Activated naive CD4-positive, alpha-beta T cell treated with anti-CD3 and anti-CD28 coated beads for 36 hours (primary cell): ENCODE results near the gene FSTL1. TPM values are rescaled to one million over a fixed set of nuclear protein-coding genes. Genes with fewer than 3 reads are reported as not detected.

ENCODE experiments used
- CTCF ChIA-PET: fragments of 350-600 bp; sonication (Branson Sonifier 250); formaldehyde crosslinking; loops from one replicate; lab custom pipeline; 2021; ENCODE audit warnings: antibody characterized with exemption; lab: Charles Lee
- DNase-seq: peaks from one replicate; pipeline ENCODE4 v3.0.0-alpha.2; 2020
- H3K27ac Mint-ChIP-seq: one replicate; pipeline ENCODE4 v1.8.0; 2021; ENCODE audit warnings: mild to moderate bottlenecking, mixed read lengths
- H3K27me3 Mint-ChIP-seq: one replicate; pipeline ENCODE4 v1.8.0; 2021; ENCODE audit warnings: low read depth, mixed read lengths
- H3K36me3 Mint-ChIP-seq: one replicate; pipeline ENCODE4 v1.8.0; 2021; ENCODE audit warnings: low read depth, mixed read lengths
- H3K4me1 Mint-ChIP-seq: one replicate; pipeline ENCODE4 v1.8.0; 2021; ENCODE audit warnings: low read depth, mixed read lengths
- H3K4me3 Mint-ChIP-seq: one replicate; pipeline ENCODE4 v1.8.0; 2021; ENCODE audit warnings: mild to moderate bottlenecking, moderate library complexity, mixed read lengths
- H3K9me3 Mint-ChIP-seq: one replicate; pipeline ENCODE4 v1.8.0; 2021; ENCODE audit warnings: mixed read lengths
- intact Hi-C: fragments of 100-400 bp; cut with micrococcal nuclease; formaldehyde crosslinking; loops from one replicate; pipeline ENCODE4 v1.15.1; 2023
- total RNA-seq, 2 experiments: library from RNA; stranded (reverse); gene quantifications; one replicate each; pipeline ENCODE4 v1.2.3, GENCODE V29; 2021

The FSTL1 gene
- total RNA-seq, 2 experiments from 2014 or later, result 0.40 TPM; not detected in 1

DNA sequence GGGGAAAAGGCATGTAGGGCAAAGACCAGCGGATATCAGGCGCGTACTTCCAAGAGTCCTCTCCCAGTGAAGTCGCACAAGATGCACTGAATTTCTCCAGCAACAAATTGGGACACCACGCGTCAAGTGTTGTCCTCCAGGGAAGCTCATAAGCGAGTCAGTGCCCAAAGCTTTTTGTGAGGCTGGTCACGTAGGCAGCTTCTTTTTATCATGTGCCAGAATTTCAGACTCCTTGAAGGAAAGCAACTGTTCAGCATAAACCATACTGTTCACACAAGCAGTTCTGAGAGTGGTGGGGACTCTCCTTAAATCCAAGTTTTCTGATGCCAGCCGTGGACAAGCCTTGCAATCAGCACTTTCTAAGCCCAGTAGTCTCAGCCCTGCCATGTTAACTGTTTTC is 10.1 kb upstream of the FSTL1 start:
- Mint-ChIP-seq H3K27ac (no peak overlapping the region), H3K27me3 (peaks cover 12% of the 10 kb centered on the region), H3K36me3 (no peaks in the 10 kb centered on the region), H3K4me1 (no peaks in the 10 kb centered on the region), H3K4me3 (no peak overlapping the region), H3K9me3 (no peaks in the 10 kb centered on the region)
- no peak for DNase-seq
- intact Hi-C loops, result no loop called here
- CTCF ChIA-PET, result no interaction called here

DNA sequence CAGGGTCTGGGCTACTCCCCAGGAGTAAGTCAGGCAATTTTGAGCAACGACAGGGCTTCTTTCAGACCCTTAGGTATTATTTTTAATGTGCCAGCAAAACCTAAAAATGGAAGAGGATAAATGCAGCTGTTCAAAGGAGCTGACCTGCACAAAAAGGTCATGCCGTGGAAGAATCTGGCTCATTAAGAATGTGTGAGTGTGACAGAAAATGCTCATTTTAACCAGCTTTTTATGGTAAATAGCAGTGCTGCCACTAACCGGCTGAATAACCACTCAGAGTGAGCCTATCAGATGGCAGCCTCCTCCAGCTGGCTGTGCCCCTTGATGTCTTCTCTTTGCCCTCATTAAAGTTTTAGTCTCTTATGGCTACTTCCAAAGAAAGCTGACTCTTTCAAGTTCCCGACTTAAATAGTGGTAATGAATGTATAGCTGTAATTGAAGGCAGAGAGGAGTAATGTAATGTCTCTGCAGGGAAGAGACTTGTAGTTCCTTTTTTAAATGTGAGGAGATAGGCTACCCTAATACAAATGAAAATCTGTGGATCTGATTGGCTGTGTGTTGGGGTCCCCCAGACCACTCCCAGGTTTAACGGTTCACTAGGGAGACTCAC is 9.5 kb upstream of the FSTL1 start:
- CTCF ChIA-PET, result no interaction called here
- Mint-ChIP-seq H3K27me3 (peaks cover 17% of the 10 kb centered on the region), H3K9me3 (no peaks in the 10 kb centered on the region), H3K4me1 (no peaks in the 10 kb centered on the region), H3K4me3 (no peak overlapping the region), H3K36me3 (no peaks in the 10 kb centered on the region), H3K27ac (no peak overlapping the region)
- DNase-seq, result no peak
- intact Hi-C loops, result no loop called here

DNA sequence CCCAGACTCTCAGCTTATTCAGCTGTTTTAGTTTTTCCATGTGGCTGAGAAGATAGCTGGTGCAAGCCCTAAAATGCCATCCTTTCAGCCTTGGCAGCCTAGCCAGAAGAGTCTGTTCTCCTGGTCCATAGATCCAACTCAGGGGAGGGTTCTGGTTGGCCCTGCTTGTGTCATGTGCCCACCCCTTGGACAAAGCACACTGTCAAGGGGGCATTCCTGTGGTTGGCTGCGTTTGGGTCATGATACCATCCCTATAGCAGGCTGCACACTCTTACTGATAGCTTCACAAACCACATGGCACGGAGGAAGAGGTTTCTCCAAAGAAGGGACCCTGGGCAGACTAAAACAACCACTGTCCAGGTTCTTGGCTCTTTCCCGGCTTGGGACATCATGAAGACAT is 8.4 kb upstream of the FSTL1 start:
- Mint-ChIP-seq H3K27ac (no peak overlapping the region), H3K27me3 (peaks cover 20% of the 10 kb centered on the region), H3K4me3 (no peak overlapping the region), H3K9me3 (no peaks in the 10 kb centered on the region), H3K4me1 (no peaks in the 10 kb centered on the region), H3K36me3 (no peaks in the 10 kb centered on the region)
- intact Hi-C loops, result no loop called here
- no peak for DNase-seq
- CTCF ChIA-PET, result no interaction called here

DNA sequence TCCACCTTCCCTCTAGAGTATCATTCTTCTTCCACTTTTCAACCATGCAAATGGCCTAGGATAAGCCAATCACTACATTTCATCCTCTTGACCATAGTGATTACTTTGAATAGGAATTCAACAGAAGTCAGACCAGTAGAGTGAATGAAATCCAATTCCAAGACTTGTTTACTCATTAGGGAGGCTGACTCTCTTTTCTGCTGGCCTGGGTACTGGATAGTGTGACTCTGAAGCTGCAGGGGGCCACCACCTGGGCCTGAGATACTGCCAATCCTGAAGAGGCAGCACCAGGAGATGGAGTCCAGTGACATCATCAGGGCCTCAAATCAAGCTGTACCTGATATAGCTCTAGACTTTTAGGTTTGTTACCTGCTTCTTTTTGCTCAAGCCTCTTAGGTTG is 7.0 kb upstream of the FSTL1 start:
- DNase-seq, result no peak
- Mint-ChIP-seq H3K4me3 (no peak overlapping the region), H3K9me3 (peaks cover 3% of the 10 kb centered on the region), H3K27me3 (peaks cover 25% of the 10 kb centered on the region), H3K4me1 (no peaks in the 10 kb centered on the region), H3K36me3 (peaks cover 2% of the 10 kb centered on the region), H3K27ac (no peak overlapping the region)
- CTCF ChIA-PET, result no interaction called here
- intact Hi-C loops, result no loop called here

DNA sequence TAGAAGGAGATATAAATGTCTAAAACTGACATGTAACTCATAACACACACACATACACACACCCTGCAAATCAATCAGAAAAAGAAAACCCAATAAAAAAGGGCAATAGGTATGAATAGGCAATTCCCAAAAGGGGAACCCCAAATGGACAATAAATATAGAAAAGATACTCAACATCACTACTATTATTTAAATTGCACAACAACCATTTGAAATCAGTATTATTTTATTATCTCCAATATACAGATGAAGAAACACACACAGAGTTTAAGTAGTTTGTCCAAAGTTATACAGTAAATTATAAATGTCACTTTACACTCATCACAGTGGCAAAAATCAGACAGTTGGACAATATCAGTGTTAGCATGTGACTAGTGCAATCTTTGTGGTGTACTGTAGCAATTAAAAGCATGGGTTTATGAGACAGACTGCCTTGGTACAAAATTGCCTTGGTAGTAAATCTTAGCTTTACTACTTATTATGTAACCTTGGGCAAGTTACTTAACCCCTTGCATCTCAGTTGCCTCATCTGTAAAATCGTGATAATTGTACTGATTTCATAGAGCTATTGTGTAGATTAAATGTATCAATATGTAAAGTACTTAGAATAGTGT is 3.4 kb upstream of the FSTL1 start:
- intact Hi-C loops, result no loop called here
- CTCF ChIA-PET, result no interaction called here
- peaks cover 41% of the 10 kb centered on the region for H3K27me3 Mint-ChIP-seq
- peaks cover 3% of the 10 kb centered on the region for H3K9me3 Mint-ChIP-seq
- no peak overlapping the region for H3K27ac Mint-ChIP-seq
- peaks cover 4% of the 10 kb centered on the region for H3K4me1 Mint-ChIP-seq
- no peak for DNase-seq
- H3K36me3 Mint-ChIP-seq, result peaks cover 2% of the 10 kb centered on the region
- H3K4me3 Mint-ChIP-seq, result no peak overlapping the region

DNA sequence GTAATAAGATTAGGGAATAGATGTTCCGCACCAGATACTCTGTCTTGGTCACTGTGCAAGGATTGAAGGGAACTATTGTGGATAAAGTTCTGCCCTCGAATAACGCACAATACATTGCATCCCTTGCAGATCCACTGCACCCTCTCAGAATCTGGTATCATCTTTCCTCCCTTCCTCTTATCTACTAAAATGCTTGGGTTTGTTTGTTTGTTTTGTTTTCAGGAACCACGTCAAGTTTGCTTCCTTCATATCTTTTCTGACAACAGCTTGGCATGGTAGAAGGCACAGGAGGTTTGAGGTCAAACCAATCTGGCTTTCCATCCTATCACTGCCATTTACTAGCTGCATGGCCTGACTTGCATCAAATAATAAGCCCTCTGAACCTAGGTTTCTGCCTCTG is 2.0 kb upstream of the FSTL1 start:
- H3K4me3 Mint-ChIP-seq, result no peak overlapping the region
- peaks cover 2% of the 10 kb centered on the region for H3K36me3 Mint-ChIP-seq
- DNase-seq, result no peak
- peaks cover 3% of the 10 kb centered on the region for H3K9me3 Mint-ChIP-seq
- intact Hi-C loops, result no loop called here
- no peak overlapping the region for H3K27ac Mint-ChIP-seq
- H3K27me3 Mint-ChIP-seq, result peaks cover 46% of the 10 kb centered on the region
- peaks cover 4% of the 10 kb centered on the region for H3K4me1 Mint-ChIP-seq
- CTCF ChIA-PET, result no interaction called here

DNA sequence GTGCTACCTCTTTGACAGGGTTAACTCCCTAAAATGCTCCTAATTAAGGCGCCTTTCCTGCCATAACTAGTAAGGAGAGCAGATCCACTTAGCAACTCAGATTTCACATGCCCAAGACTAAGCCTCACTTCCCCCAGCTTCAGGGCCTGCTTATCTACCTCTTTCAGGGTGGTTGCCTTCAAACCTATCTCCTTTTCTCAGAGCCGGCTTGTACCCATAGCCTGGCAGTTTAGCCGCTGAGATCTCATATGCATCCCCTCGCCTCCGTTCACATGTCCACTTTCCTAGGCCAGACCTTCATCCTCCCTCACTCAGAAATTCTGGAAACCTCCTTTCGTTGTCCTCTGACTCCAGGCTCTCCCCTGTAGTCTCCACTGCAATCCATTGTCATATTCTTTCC is 1.0 kb upstream of the FSTL1 start:
- DNase-seq, result no peak
- intact Hi-C loops, result no loop called here
- no peak overlapping the region for H3K27ac Mint-ChIP-seq
- CTCF ChIA-PET, result no interaction called here
- H3K36me3 Mint-ChIP-seq, result peaks cover 2% of the 10 kb centered on the region
- H3K4me3 Mint-ChIP-seq, result peak overlapping the region; percentile 54
- peaks cover 3% of the 10 kb centered on the region for H3K9me3 Mint-ChIP-seq
- H3K4me1 Mint-ChIP-seq, result peaks cover 4% of the 10 kb centered on the region
- peaks cover 49% of the 10 kb centered on the region for H3K27me3 Mint-ChIP-seq

- Mint-ChIP-seq H3K36me3 (peaks cover 2% of the 10 kb centered on the region), H3K27me3 (peaks cover 49% of the 10 kb centered on the region), H3K27ac (no peak overlapping the region), H3K4me3 (peak overlapping the region; percentile 54), H3K9me3 (peaks cover 3% of the 10 kb centered on the region), H3K4me1 (peaks cover 4% of the 10 kb centered on the region)
- no peak for DNase-seq
- intact Hi-C loops, result no loop called here
- CTCF ChIA-PET, result no interaction called here
Observed at GRCh38 chr3:120451272-120451761, 525 bp upstream of the FSTL1 start.

GRCh38 chr3:120449701-120450599 is 842 bp downstream of the FSTL1 start:
- H3K27me3 Mint-ChIP-seq, result peaks cover 44% of the 10 kb centered on the region
- intact Hi-C loops, result no loop called here
- H3K4me3 Mint-ChIP-seq, result peak overlapping the region; percentile 75
- H3K9me3 Mint-ChIP-seq, result peaks cover 3% of the 10 kb centered on the region
- DNase-seq, result peak; percentile 23
- peaks cover 4% of the 10 kb centered on the region for H3K4me1 Mint-ChIP-seq
- H3K36me3 Mint-ChIP-seq, result peaks cover 2% of the 10 kb centered on the region
- CTCF ChIA-PET, result interaction anchor here (1.5 to 3.0 kb wide), 2 partner anchors 32 to 109 kb away, joined by 3 to 12 read pairs; no protein-coding TSS in a partner anchor
- no peak overlapping the region for H3K27ac Mint-ChIP-seq

DNA sequence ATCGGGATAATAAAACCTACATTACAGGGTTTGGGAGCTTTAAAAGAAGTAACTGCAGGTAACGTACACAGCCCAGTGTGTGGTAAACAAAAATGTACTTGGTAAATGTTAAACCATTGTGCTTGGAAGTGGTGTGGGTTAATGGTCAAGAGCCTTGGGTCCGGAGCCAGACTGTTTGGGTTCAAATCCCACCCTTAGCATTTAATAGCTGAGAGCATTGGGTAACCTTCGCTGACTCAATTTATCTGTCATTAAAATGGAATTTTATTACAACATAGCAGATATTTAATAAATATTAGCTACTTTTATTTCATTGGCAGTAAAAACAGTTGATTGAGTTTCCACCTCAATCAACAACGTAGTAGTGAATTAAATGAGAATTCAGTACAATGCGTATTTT is 1.5 kb downstream of the FSTL1 start:
- H3K27me3 Mint-ChIP-seq, result peaks cover 41% of the 10 kb centered on the region
- H3K27ac Mint-ChIP-seq, result no peak overlapping the region
- peaks cover 2% of the 10 kb centered on the region for H3K36me3 Mint-ChIP-seq
- H3K4me1 Mint-ChIP-seq, result peaks cover 4% of the 10 kb centered on the region
- DNase-seq, result no peak
- peaks cover 3% of the 10 kb centered on the region for H3K9me3 Mint-ChIP-seq
- H3K4me3 Mint-ChIP-seq, result no peak overlapping the region
- intact Hi-C loops, result no loop called here
- CTCF ChIA-PET, result interaction anchor here (1.5 to 3.0 kb wide), 2 partner anchors 32 to 109 kb away, joined by 3 to 12 read pairs; no protein-coding TSS in a partner anchor

- DNase-seq, result no peak
- CTCF ChIA-PET, result interaction anchor here (1.5 to 3.0 kb wide), 2 partner anchors 31 to 110 kb away, joined by 3 to 12 read pairs; no protein-coding TSS in a partner anchor
- no peaks in the 10 kb centered on the region for H3K36me3 Mint-ChIP-seq
- peaks cover under 1% of the 10 kb centered on the region for H3K9me3 Mint-ChIP-seq
- peaks cover 4% of the 10 kb centered on the region for H3K4me1 Mint-ChIP-seq
- no peak overlapping the region for H3K27ac Mint-ChIP-seq
- H3K4me3 Mint-ChIP-seq, result no peak overlapping the region
- H3K27me3 Mint-ChIP-seq, result peaks cover 38% of the 10 kb centered on the region
- intact Hi-C loops, result no loop called here
Observed at GRCh38 chr3:120448756-120449155, 2.0 kb downstream of the FSTL1 start.

DNA sequence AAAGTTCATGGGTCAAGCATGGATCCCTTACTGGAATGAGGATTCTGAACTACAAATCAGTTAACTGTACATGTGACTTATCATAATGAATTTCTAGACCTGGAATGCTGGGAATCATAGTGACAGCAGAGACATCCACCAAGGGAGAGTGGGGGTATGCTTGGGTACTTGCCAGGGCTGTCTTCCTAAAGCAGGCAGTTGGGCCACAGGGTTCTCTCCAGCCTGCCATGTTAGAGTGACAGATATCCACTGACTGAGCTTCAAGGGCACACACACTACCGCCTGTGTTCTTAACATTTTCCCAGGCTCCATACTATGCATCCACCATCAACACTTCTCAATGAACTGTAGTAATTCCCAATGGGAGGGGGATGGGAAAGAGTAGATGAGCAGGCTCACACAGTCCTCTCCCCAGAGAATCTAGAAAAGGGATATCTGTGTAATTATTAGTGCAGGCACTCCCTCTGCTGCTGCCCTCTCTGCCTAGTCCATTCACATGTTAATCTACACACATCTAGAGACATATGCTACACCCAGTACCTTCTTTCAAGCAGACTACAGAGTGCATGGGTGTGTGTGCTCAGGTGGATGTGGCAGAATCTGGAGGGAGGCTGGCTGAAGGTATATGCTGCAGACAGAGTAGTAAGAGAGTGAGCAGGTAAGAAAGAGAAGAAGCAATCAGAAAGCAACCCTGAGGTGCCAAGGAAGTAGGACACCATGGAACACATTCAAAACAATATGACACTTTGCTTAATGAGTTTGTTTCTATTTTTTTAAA is 3.7 kb downstream of the FSTL1 start:
- intact Hi-C loops, result no loop called here
- no peak overlapping the region for H3K27ac Mint-ChIP-seq
- CTCF ChIA-PET, result interaction anchor here (0.6 to 3.0 kb wide), 3 partner anchors 15 to 1463 kb away, joined by 3 to 12 read pairs (median 3); no protein-coding TSS in a partner anchor
- no peaks in the 10 kb centered on the region for H3K36me3 Mint-ChIP-seq
- no peak for DNase-seq
- H3K9me3 Mint-ChIP-seq, result no peaks in the 10 kb centered on the region
- no peak overlapping the region for H3K4me3 Mint-ChIP-seq
- H3K4me1 Mint-ChIP-seq, result peaks cover 4% of the 10 kb centered on the region
- peaks cover 32% of the 10 kb centered on the region for H3K27me3 Mint-ChIP-seq
